Activated CD8-positive, alpha-beta T cell treated with anti-CD3 and anti-CD28 coated beads for 36 hours (primary cell): Measurements from ENCODE around the gene SLIRP. TPM values are rescaled to one million over a fixed set of nuclear protein-coding genes. Genes with fewer than 3 reads are reported as not detected.

ENCODE experiments used
- ATAC-seq: fragments of 200-7000 bp; cut with Tn5 transposase; one replicate; pipeline ENCODE4 v1.10.0; 2021; ENCODE audit warnings: mild to moderate bottlenecking, moderate library complexity
- CTCF ChIA-PET: fragments of 350-600 bp; sonication (Branson Sonifier 250); formaldehyde crosslinking; loops from one replicate; lab custom pipeline; 2021; ENCODE audit warnings: antibody characterized with exemption; lab: Charles Lee
- POLR2A ChIA-PET: fragments of 350-600 bp; sonication (Branson Sonifier 250); formaldehyde crosslinking; loops from one replicate; lab custom pipeline; 2021; ENCODE audit warnings: antibody characterized with exemption; lab: Charles Lee
- DNase-seq: peaks from one replicate; pipeline ENCODE4 v3.0.0-alpha.2; 2020
- H3K27ac Mint-ChIP-seq: one replicate; pipeline ENCODE4 v1.8.0; 2021; ENCODE audit warnings: mild to moderate bottlenecking, mixed read lengths
- H3K27me3 Mint-ChIP-seq: one replicate; pipeline ENCODE4 v1.8.0; 2021; ENCODE audit warnings: mixed read lengths
- H3K36me3 Mint-ChIP-seq: one replicate; pipeline ENCODE4 v1.8.0; 2021; ENCODE audit warnings: low read depth, mixed read lengths
- H3K4me1 Mint-ChIP-seq: one replicate; pipeline ENCODE4 v1.8.0; 2021; ENCODE audit warnings: low read depth, mixed read lengths
- H3K4me3 Mint-ChIP-seq: one replicate; pipeline ENCODE4 v1.8.0; 2021; ENCODE audit warnings: mild to moderate bottlenecking, moderate library complexity, mixed read lengths
- H3K9me3 Mint-ChIP-seq: one replicate; pipeline ENCODE4 v1.8.0; 2021; ENCODE audit warnings: mixed read lengths
- CTCF ChIP-seq: fragments of 200-600 bp; IDR thresholded peaks from one replicate; pipeline ENCODE4 v1.8.0; 2022; ENCODE audit warnings: antibody characterized with exemption, mild to moderate bottlenecking
- intact Hi-C: fragments of 100-400 bp; cut with micrococcal nuclease; formaldehyde crosslinking; loops from one replicate; pipeline ENCODE4 v1.10.0; 2022
- total RNA-seq, 2 experiments: library from RNA; stranded (reverse); gene quantifications; one replicate each; pipeline ENCODE4 v1.2.3, GENCODE V29; 2021

The SLIRP gene
- total RNA-seq, 2 experiments from 2014 or later, result 141 to 148 TPM

DNA sequence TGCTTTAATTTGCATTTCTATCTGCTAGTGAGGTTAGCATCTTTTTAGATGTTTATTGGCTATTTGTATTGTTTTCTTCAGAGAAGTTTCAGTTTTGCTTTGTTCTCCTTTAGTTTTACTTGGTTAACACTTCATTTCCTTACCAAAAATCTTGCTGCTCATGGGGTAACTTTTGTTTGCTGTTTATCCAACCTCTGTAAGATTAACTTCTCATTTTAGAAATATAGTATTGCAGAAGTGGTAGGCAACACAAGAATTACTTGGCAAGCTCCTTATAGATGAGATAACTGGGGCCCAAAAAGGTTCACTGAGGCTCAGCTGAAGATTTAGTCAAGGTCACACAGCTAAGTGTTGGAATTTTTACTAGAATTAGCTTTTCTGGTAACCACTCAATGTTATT, 40.6 kb upstream of the SLIRP start:
- TF ChIP-seq CTCF, result no peak
- Mint-ChIP-seq H3K27ac (no peak overlapping the region), H3K4me1 (no peaks in the 10 kb centered on the region), H3K36me3 (peaks cover 2% of the 10 kb centered on the region), H3K9me3 (no peaks in the 10 kb centered on the region), H3K27me3 (no peaks in the 10 kb centered on the region), H3K4me3 (no peak overlapping the region)
- ATAC-seq, result no peak
- CTCF ChIA-PET, result interaction anchor here (1.3 kb wide), 1 partner anchor 12 kb away, joined by 5 read pairs; no protein-coding TSS in a partner anchor
- DNase-seq, result no peak
- POLR2A ChIA-PET, result no interaction called here
- intact Hi-C loops, result no loop called here

DNA sequence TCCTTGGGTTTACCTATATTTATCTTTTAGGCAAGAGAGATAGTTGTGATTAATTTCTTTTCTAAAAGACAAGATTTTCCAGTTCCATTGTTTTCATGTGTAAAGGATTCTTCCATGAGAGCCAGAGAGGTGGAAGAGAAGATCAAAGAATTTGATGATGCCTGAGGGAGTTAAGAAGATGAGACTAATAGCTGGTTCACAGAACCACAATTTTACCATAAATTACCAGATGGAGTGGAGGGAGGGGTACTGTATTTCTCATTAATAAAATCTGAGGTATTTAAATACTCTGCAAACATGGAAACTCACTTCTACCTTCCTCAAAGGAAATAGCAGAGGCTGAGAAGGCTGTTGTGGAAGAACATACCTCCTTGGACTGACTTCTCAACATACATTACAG, 34.7 kb upstream of the SLIRP start:
- Mint-ChIP-seq H3K27me3 (no peaks in the 10 kb centered on the region), H3K9me3 (no peaks in the 10 kb centered on the region), H3K27ac (no peak overlapping the region), H3K4me3 (no peak overlapping the region), H3K36me3 (peaks cover 30% of the 10 kb centered on the region), H3K4me1 (no peaks in the 10 kb centered on the region)
- POLR2A ChIA-PET, result no interaction called here
- no peak for TF ChIP-seq CTCF
- intact Hi-C loops, result no loop called here
- CTCF ChIA-PET, result no interaction called here
- DNase-seq, result no peak
- no peak for ATAC-seq

- Mint-ChIP-seq H3K27ac (no peak overlapping the region), H3K9me3 (no peaks in the 10 kb centered on the region), H3K4me3 (no peak overlapping the region), H3K27me3 (no peaks in the 10 kb centered on the region), H3K4me1 (no peaks in the 10 kb centered on the region), H3K36me3 (peaks cover 33% of the 10 kb centered on the region)
- DNase-seq, result no peak
- no peak for TF ChIP-seq CTCF
- ChIA-PET POLR2A (interaction anchor here (0.6 kb wide), 1 partner anchor 35 kb away, joined by 3 read pairs; no protein-coding TSS in a partner anchor), CTCF (interaction anchor here (0.9 kb wide), 1 partner anchor 131 kb away, joined by 3 read pairs; no protein-coding TSS in a partner anchor)
- intact Hi-C loops, result no loop called here
- no peak for ATAC-seq
These were observed 33.0 kb upstream of the SLIRP start for GRCh38 chr14:77674931-77675330.

DNA sequence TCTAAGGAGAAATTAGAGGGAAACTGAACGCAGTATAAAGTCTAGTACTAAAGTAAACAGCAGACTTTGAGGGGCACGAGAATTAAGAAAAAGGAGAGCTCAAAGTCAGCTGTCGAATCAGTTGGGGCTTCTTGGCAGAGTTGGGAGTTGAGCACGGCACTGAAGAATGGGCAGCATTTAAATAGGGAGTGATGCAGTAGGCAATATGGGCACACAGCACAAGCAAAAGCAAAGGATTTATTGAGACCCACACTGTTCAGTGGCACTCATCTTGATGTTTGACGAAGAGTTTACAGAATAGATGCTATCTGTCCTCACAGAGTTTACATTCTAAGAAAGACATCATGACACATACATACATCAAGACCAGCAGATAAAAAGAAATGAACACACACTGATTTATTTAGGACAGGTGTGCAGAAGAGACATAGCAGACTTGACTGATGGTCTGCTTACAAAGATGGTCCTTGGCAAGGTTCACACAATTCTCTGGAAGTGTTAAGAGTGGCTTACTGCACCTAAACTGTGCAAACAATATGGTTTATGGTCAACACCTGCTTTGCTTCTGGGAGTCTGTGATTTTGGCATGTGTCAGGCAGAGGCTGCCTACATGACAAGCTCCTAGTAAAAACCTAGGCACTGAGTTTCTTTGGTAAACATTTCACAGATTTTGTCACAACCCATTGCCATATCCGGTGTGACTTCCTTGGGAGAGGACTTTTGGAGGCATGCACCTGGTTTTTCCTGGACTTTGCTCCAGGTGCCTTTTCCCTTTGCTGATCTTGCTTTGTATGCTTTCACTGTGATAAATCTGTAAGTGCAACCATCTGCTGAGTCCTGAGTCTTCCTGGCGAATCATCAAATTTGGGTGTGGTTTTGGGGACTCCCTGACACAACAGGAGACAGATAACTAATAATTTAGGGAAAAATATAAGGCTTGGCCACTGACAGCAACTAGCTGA, 26.4 kb upstream of the SLIRP start:
- CTCF ChIA-PET, result no interaction called here
- Mint-ChIP-seq H3K9me3 (no peaks in the 10 kb centered on the region), H3K4me1 (peaks cover 8% of the 10 kb centered on the region), H3K27me3 (no peaks in the 10 kb centered on the region), H3K27ac (no peak overlapping the region), H3K36me3 (peaks cover 19% of the 10 kb centered on the region), H3K4me3 (no peak overlapping the region)
- POLR2A ChIA-PET, result interaction anchor here (1.0 kb wide), 1 partner anchor 23 kb away, joined by 3 read pairs; no protein-coding TSS in a partner anchor
- DNase-seq, result no peak
- no peak for TF ChIP-seq CTCF
- no peak for ATAC-seq
- intact Hi-C loops, result no loop called here

DNA sequence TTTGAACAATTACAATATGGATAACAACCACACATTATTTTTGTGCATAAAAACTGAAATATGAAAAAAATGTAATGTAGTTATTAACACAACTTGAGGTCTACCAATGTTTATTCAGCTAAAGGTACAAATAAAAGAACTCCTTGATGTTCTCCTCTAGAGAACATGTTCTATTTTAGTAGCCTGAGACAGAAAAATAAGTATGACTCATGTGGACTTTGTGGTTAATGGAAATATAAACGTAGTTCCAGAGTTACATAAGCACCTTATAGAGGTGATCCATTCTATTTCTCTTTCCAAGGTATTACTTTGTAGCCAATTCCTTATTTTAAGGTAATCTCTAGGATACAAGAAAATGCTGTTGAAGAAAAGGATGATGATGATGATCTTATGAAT, 25.7 kb upstream of the SLIRP start:
- intact Hi-C loops, result no loop called here
- Mint-ChIP-seq H3K27me3 (no peaks in the 10 kb centered on the region), H3K4me3 (no peak overlapping the region), H3K36me3 (peaks cover 21% of the 10 kb centered on the region), H3K9me3 (no peaks in the 10 kb centered on the region), H3K27ac (peak overlapping the region; percentile 23), H3K4me1 (peaks cover 8% of the 10 kb centered on the region)
- ChIA-PET CTCF (no interaction called here), POLR2A (interaction anchor here (1.0 kb wide), 1 partner anchor 22 kb away, joined by 3 read pairs; no protein-coding TSS in a partner anchor)
- ATAC-seq, result no peak
- DNase-seq, result no peak
- no peak for TF ChIP-seq CTCF
